Endothelial cell of umbilical vein (primary cell): ENCODE results near the gene NKX3-2.

Source experiments
- CTCF ChIP-seq, 2 donors: IDR thresholded peaks; 1 replicate in 1 of 2; 2 replicates in 1 of 2; pipeline ENCODE4 v1.5.1; 2011; ENCODE audit warnings: low read length in 2 of 2, mild to moderate bottlenecking in 2 of 2, moderate library complexity in 2 of 2, control low read depth in 1 of 2, inconsistent platforms in 1 of 2, low read depth in 1 of 2; ENCODE audit not compliant: insufficient read depth in 1 of 2; ENCODE audit errors: extremely low read depth in 1 of 2
- EZH2 ChIP-seq: IDR thresholded peaks from 2 replicates; pipeline ENCODE4 v1.6.1; 2012; ENCODE audit warnings: borderline replicate concordance, low read depth, mild to moderate bottlenecking, moderate library complexity, low read length, inconsistent platforms; ENCODE audit not compliant: severe bottlenecking
- FOS ChIP-seq: IDR thresholded peaks from 2 replicates; pipeline ENCODE4 v1.6.1; 2011; ENCODE audit warnings: mild to moderate bottlenecking, low read length, moderate library complexity, borderline replicate concordance; ENCODE audit not compliant: insufficient read depth
- GATA2 ChIP-seq: IDR thresholded peaks from 2 replicates; pipeline ENCODE4 v1.7.0; 2011; ENCODE audit warnings: low read depth, mild to moderate bottlenecking, moderate library complexity, mixed read lengths, low read length; ENCODE audit not compliant: insufficient read length, insufficient read depth
- MAX ChIP-seq: IDR thresholded peaks from 2 replicates; pipeline ENCODE4 v1.6.1; 2011; ENCODE audit not compliant: insufficient read depth, insufficient read length
- MYC ChIP-seq: IDR thresholded peaks from one replicate; pipeline ENCODE4 v1.6.1; 2011; ENCODE audit warnings: mild to moderate bottlenecking, low read depth, low read length
- POLR2A ChIP-seq: IDR thresholded peaks from 2 replicates; pipeline ENCODE4 v1.6.1; 2012; ENCODE audit warnings: low read depth, mild to moderate bottlenecking, control low read depth, low read length
- POLR2AphosphoS5 ChIP-seq: IDR thresholded peaks from 2 replicates; pipeline ENCODE4 v1.6.1; 2012; ENCODE audit warnings: low read depth, mild to moderate bottlenecking, control low read depth, low read length, moderate library complexity; ENCODE audit not compliant: insufficient read depth

- TF ChIP-seq CTCF (IDR thresholded peaks at IDR 0.05; ENCODE audit: extremely low read depth in 1 of 2, insufficient read depth in 1 of 2, low read depth in 1 of 2, low read length in 2 of 2) = no peak
- no peak for TF ChIP-seq POLR2AphosphoS5
- no peak for TF ChIP-seq EZH2
- TF ChIP-seq POLR2A = no peak
- TF ChIP-seq GATA2 = no peak
- TF ChIP-seq FOS = no peak
- TF ChIP-seq MYC = no peak
- TF ChIP-seq MAX = no peak
Measured at GRCh38 chr4:13561673-13562072, 17.4 kb upstream of the NKX3-2 start.
